ENCODE measurements around the gene TMEM255B.
"Not testable (repeated sequence)": the region's sequence is repeated elsewhere in the genome, so short reads cannot be mapped to it uniquely, and the experiment has no call there.

TMEM255B gene

GRCh38 chr13:113822956-113823744 lies 64.1 kb downstream of the TMEM255B start:
- H3K27ac ChIP-seq = no peak overlapping the region
- no peak for TF ChIP-seq CTCF (conservative IDR thresholded peaks at IDR 0.05)

GRCh38 chr13:113823771-113824170 lies 64.7 kb downstream of the TMEM255B start:
- no peak for TF ChIP-seq CTCF (conservative IDR thresholded peaks at IDR 0.05)
- no peak overlapping the region for H3K27ac ChIP-seq

GRCh38 chr13:113825841-113826240 lies 66.8 kb downstream of the TMEM255B start:
- TF ChIP-seq CTCF (conservative IDR thresholded peaks at IDR 0.05) = no peak
- H3K27ac ChIP-seq = no peak overlapping the region

GRCh38 chr13:113826446-113826845 lies 67.4 kb downstream of the TMEM255B start:
- H3K27ac ChIP-seq = not testable (repeated sequence)

- H3K27ac ChIP-seq = no peak overlapping the region
- no peak for TF ChIP-seq CTCF (conservative IDR thresholded peaks at IDR 0.05)
Observed at GRCh38 chr13:113827021-113827420, 68.0 kb downstream of the TMEM255B start.

GRCh38 chr13:113828282-113828825 lies 69.3 kb downstream of the TMEM255B start:
- H3K27ac ChIP-seq = no peak overlapping the region
- TF ChIP-seq CTCF (conservative IDR thresholded peaks at IDR 0.05) = no peak

GRCh38 chr13:113830426-113830950 lies 71.5 kb downstream of the TMEM255B start:
- not testable (repeated sequence) for H3K27ac ChIP-seq

- H3K27ac ChIP-seq = no peak overlapping the region
- no peak for TF ChIP-seq CTCF (conservative IDR thresholded peaks at IDR 0.05)
Observed at GRCh38 chr13:113831061-113831460, 72.0 kb downstream of the TMEM255B start.
